ENCODE measurements around the gene FOXP1.

Gene FOXP1

DNA sequence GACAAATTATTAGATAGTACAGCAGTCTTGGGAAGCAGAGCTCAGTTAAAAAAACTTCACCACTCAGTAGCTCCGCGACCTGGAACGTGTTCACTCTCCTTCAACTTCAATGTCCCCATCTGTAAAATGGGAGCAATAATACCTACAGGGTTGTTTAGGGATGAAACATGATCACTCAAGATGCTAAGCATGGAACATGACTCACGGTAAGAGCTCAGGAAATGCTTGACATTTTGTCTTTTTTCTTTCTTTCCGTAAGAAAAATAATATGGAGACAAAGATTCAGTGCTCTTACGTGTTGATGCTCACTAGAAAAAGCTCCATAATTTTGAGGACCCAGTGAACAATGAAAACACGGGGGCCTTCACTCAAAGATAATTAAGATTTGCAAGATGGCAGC is 664.4 kb downstream of the FOXP1 start:
- DNase-seq = no peak

DNA sequence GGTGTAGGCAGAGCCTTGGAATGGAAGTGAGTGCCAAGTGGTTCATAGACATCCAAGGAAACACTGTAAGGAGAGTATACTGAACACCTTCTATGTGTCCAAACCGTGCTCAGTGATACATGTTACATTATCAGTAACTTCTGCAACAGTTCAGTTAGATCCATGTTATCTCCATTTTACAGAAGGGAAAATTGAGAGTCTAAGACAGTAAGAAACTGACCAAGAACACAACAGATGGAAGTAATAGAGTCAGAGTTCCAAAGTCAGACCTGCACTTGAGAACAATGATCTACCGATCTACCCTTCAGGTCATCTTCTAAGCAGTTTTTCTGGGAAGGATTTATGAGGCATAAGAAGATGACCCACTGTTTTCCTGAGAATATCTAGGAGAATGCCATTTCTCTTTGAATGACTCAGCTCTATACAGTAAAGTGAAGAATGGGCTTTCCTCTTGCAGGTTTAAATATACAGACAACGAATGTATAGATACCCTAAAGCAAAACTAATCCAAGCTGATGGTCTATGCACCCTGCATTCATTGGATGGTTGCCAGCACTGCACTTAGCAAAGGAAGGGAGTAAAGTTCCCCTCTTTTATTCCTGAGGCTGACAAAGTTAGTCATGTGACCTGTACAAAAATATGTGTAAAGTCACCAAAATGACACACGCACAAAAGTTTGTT is 667.0 kb downstream of the FOXP1 start:
- no peak for DNase-seq

DNA sequence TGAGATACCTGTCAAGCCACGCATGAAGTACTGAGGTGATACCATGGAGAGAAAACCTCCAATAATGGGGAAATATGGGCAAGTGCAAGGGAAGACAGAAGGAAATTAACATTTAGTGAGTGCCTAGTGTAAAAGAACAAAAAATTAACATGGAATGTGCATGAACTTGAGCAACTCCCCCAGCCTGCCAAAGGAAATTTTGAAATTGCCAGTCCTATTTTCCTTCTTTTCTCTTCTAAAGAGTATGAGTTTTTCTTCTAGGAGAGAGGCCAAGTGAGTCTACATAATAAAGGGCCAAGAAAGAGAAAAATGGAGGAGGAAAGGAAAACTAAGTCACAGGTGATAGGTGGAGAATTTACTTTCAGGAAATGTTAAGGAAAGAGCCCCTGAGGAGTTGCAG is 668.7 kb downstream of the FOXP1 start:
- no peak for DNase-seq

DNA sequence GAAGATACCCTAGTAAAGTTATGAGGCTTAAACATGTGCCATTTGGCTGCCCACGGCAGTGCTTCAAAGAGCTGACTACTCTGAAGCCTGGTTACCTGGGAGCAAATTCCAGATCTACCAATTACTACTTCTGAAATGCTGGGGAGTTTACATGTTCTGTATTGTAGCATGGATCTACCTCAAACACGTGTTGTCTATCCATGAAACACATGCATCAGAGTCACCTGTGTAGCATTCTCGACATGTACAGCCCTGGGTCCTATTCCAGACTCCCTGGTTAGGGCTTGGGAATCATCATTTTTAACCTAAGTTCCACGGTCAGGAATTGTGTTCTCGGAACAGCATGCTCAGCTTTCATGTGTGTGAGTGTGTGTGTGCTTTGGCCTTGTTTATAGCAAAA is 671.8 kb downstream of the FOXP1 start:
- no peak for DNase-seq

DNA sequence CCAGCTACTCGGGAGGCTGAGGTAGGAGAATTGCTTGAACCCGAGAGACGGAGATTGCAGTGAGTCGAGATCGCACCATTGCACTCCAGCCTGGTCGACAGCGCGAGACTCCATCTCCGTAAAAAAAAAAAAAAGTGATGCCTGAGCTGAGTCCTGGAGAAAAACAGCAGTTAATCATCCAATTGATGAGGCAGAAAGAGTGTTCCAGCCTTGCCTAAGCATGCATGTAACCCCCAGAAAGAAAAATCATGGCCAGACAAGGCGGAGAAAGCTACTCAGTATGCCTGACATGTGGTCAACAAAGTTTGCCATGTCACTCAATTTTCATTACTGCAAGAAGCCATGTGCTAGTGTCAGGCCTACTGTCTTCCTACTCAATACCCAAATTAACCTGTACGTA is 678.0 kb downstream of the FOXP1 start:
- no peak for DNase-seq
